HCT116 (cell line): ENCODE results near the gene SLC6A19. TPM values are rescaled to one million over a fixed set of nuclear protein-coding genes. Genes with fewer than 3 reads are reported as not detected.

Experiments
- ATAC-seq: fragments of 200-7000 bp; cut with Tn5 transposase; 2 replicates; pipeline ENCODE4 v1.9.1; 2020; ENCODE audit warnings: mild to moderate bottlenecking, moderate library complexity
- BruUV-seq: library from RNA; stranded (reverse); fragments of 400-500 nt; replicated peaks from 2 replicates; lab custom pipeline; 2021; lab: Mats Ljungman, UMichigan
- CTCF ChIA-PET: fragments of 300-600 bp; sonication (Branson Sonifier 250); formaldehyde crosslinking; loops from one replicate; lab custom pipeline; 2021; ENCODE audit warnings: antibody characterized with exemption; lab: Charles Lee
- POLR2A ChIA-PET: fragments of 300-600, 350-600 bp; sonication (Branson Sonifier 250); formaldehyde crosslinking; loops from one replicate; lab custom pipeline; 2021; ENCODE audit warnings: antibody characterized with exemption; lab: Charles Lee
- RAD21 ChIA-PET, 2 experiments: fragments of 300-600 bp; sonication (Branson Sonifier 250); formaldehyde crosslinking; loops; one replicate each; lab custom pipeline; 2023; ENCODE audit warnings: low total read pairs in 2 of 2; ENCODE audit not compliant: uncharacterized antibody in 2 of 2, unreplicated experiment in 2 of 2, low non-redundant PET in 1 of 2; lab: Charles Lee
- DNase-seq: peaks from one replicate; pipeline ENCODE4 v3.0.0-alpha.2; 2010; ENCODE audit warnings: low read depth, low spot score
- H2AFZ ChIP-seq: fragments of 200-600 bp; shearing (Covaris generic), sonication (generic); 2 replicates; pipeline ENCODE4 v1.6.1; 2017; ENCODE audit warnings: low read depth, mixed run types, mixed read lengths, antibody characterized with exemption, low read length; ENCODE audit not compliant: poor library complexity, severe bottlenecking
- H3K27ac ChIP-seq: 2 replicates; pipeline ENCODE4 v1.5.1; 2012; ENCODE audit warnings: low read depth, low read length
- H3K27me3 ChIP-seq: fragments of 200-600 bp; sonication (generic); 2 replicates; pipeline ENCODE4 v1.6.1; 2016; ENCODE audit warnings: mixed run types, low read length, mixed read lengths; ENCODE audit not compliant: insufficient read depth
- H3K36me3 ChIP-seq, 2 experiments: fragments of 200-500 bp in 1 of 2; fragments of 200-600 bp in 1 of 2; sonication (Bioruptor generic) in 1 of 2; sonication (generic) in 1 of 2; 2 replicates each; pipeline versions ENCODE4 v1.5.1 to v1.6.1; 2014 to 2016; ENCODE audit warnings: low read length in 2 of 2, inconsistent platforms in 1 of 2, mixed read lengths in 1 of 2, mixed run types in 1 of 2; ENCODE audit not compliant: insufficient read depth in 2 of 2, control insufficient read depth in 1 of 2
- H3K4me1 ChIP-seq, 2 experiments: fragments of 200-600 bp in 1 of 2; sonication (generic) in 1 of 2; 2 replicates each; pipeline versions ENCODE4 v1.5.1 to v1.6.1; 2012 to 2017; ENCODE audit warnings: low read length in 2 of 2, inconsistent platforms in 1 of 2, mild to moderate bottlenecking in 1 of 2, mixed read lengths in 1 of 2, mixed run types in 1 of 2, moderate library complexity in 1 of 2; ENCODE audit not compliant: insufficient read depth in 2 of 2, control insufficient read depth in 1 of 2
- H3K4me2 ChIP-seq: fragments of 200-600 bp; sonication (generic); 2 replicates; pipeline ENCODE4 v1.6.1; 2017; ENCODE audit warnings: mixed run types, low read length, mixed read lengths
- H3K4me3 ChIP-seq, 2 experiments: fragments of 200-600 bp in 1 of 2; sonication (generic) in 1 of 2; replicated peaks in 1 of 2; 2 replicates each; pipeline ENCODE4 v1.5.1; 2011 to 2016; ENCODE audit warnings: low read length in 2 of 2, control low read depth in 1 of 2, low read depth in 1 of 2, mild to moderate bottlenecking in 1 of 2, mixed read lengths in 1 of 2, mixed run types in 1 of 2
- H3K79me2 ChIP-seq: fragments of 200-600 bp; sonication (generic); 2 replicates; pipeline ENCODE4 v1.6.1; 2017; ENCODE audit warnings: mild to moderate bottlenecking, mixed run types, low read length, moderate library complexity, mixed read lengths; ENCODE audit not compliant: insufficient read depth
- H3K9ac ChIP-seq: fragments of 200-600 bp; sonication (generic); 2 replicates; pipeline ENCODE4 v1.6.1; 2016; ENCODE audit warnings: low read length, mixed read lengths
- H3K9me2 ChIP-seq: fragments of 200-600 bp; sonication (generic), shearing (Covaris generic); 2 replicates; pipeline ENCODE4 v1.6.1; 2017; ENCODE audit warnings: mixed run types, mild to moderate bottlenecking, moderate library complexity; ENCODE audit not compliant: insufficient read depth
- H3K9me3 ChIP-seq, 2 experiments: fragments of 200-500 bp in 1 of 2; fragments of 200-600 bp in 1 of 2; sonication (Bioruptor generic) in 1 of 2; sonication (generic) in 1 of 2; 2 replicates each; pipeline ENCODE4 v1.6.1; 2014 to 2017; ENCODE audit warnings: low read length in 2 of 2, mixed read lengths in 2 of 2, inconsistent platforms in 1 of 2, low read depth in 1 of 2, mild to moderate bottlenecking in 1 of 2, mixed run types in 1 of 2, moderate library complexity in 1 of 2; ENCODE audit not compliant: control insufficient read depth in 1 of 2, insufficient read depth in 1 of 2
- H4K20me1 ChIP-seq: fragments of 200-600 bp; sonication (generic), shearing (Covaris generic); 2 replicates; pipeline ENCODE4 v1.6.1; 2017; ENCODE audit warnings: mixed run types, mild to moderate bottlenecking, moderate library complexity; ENCODE audit not compliant: insufficient read depth
- CBX3 ChIP-seq: IDR thresholded peaks from 2 replicates; pipeline ENCODE4 v1.6.1; 2012; ENCODE audit warnings: low read depth
- CEBPB ChIP-seq: IDR thresholded peaks from 2 replicates; pipeline ENCODE4 v1.6.1; 2012; ENCODE audit warnings: low read depth
- EGR1 ChIP-seq: IDR thresholded peaks from 2 replicates; pipeline ENCODE4 v1.6.1; 2012; ENCODE audit warnings: low read depth
- EZH2 ChIP-seq: fragments of 200-600 bp; sonication (generic); IDR thresholded peaks from 2 replicates; pipeline ENCODE4 v1.6.1; 2017; ENCODE audit warnings: antibody characterized with exemption, mixed run types
- EZH2phosphoT487 ChIP-seq: fragments of 200-600 bp; IDR thresholded peaks from 2 replicates; pipeline ENCODE4 v1.6.1; 2018; ENCODE audit warnings: antibody characterized with exemption, borderline replicate concordance
- FOSL1 ChIP-seq: IDR thresholded peaks from 2 replicates; pipeline ENCODE4 v1.6.1; 2012; ENCODE audit warnings: low read depth
- POLR2A ChIP-seq: IDR thresholded peaks from 2 replicates; pipeline ENCODE4 v1.7.0; 2011; ENCODE audit warnings: borderline replicate concordance; ENCODE audit not compliant: insufficient read depth, insufficient read length; ENCODE audit errors: extremely low read depth
- POLR2AphosphoS5 ChIP-seq: IDR thresholded peaks from 2 replicates; pipeline ENCODE4 v1.6.1; 2011; ENCODE audit warnings: mild to moderate bottlenecking, low read depth, low read length, moderate library complexity
- RAD21 ChIP-seq: IDR thresholded peaks from 2 replicates; pipeline ENCODE4 v1.6.1; 2012; ENCODE audit warnings: low read depth, mild to moderate bottlenecking
- SIN3A ChIP-seq: IDR thresholded peaks from 2 replicates; pipeline ENCODE4 v1.6.1; 2012; ENCODE audit warnings: low read depth
- SP1 ChIP-seq: IDR thresholded peaks from 2 replicates; pipeline ENCODE4 v1.6.1; 2012; ENCODE audit warnings: low read depth
- SRF ChIP-seq: IDR thresholded peaks from 2 replicates; pipeline ENCODE4 v1.6.1; 2012; ENCODE audit warnings: low read depth
- TCF7L2 ChIP-seq: IDR thresholded peaks from 2 replicates; pipeline ENCODE4 v1.7.0; 2011; ENCODE audit warnings: borderline replicate concordance, inconsistent platforms; ENCODE audit not compliant: insufficient read depth, insufficient read length; ENCODE audit errors: extremely low read depth
- YY1 ChIP-seq: IDR thresholded peaks from 2 replicates; pipeline ENCODE4 v1.6.1; 2011; ENCODE audit warnings: low read length, low read depth, moderate library complexity, mild to moderate bottlenecking; ENCODE audit not compliant: insufficient replicate concordance; ENCODE audit errors: extremely low read depth
- ZFX ChIP-seq: fragments of 450-650 bp; IDR thresholded peaks from 2 replicates; pipeline ENCODE4 v1.6.1; 2017
- ZNF274 ChIP-seq: fragments of 200-500 bp; sonication (Bioruptor generic); IDR thresholded peaks from 2 replicates; pipeline ENCODE4 v1.6.1; 2014; ENCODE audit warnings: mild to moderate bottlenecking, low read depth, low read length, inconsistent platforms
- intact Hi-C: fragments of 100-400 bp; cut with micrococcal nuclease; formaldehyde crosslinking; loops from 2 replicates; pipeline ENCODE4 v1.10.0; 2022
- total RNA-seq: library from RNA; stranded (reverse); gene quantifications from one replicate; pipeline ENCODE4 v1.2.1, GENCODE V29; 2021; ENCODE audit not compliant: unreplicated experiment
- TF ChIP-seq, protein P1 (sequence below): IDR thresholded peaks from 2 replicates; pipeline ENCODE4 v1.6.1; 2012
- TF ChIP-seq, protein P2 (sequence below): IDR thresholded peaks from 2 replicates; pipeline ENCODE4 v1.6.1; 2012; ENCODE audit warnings: low read depth
- TF ChIP-seq, protein P3 (sequence below), 3 experiments: fragments of 200-600 bp in 1 of 3; sonication (generic) in 1 of 3; IDR thresholded peaks in 2 of 3; conservative IDR thresholded peaks in 1 of 3; 2 replicates each; pipeline ENCODE4 v1.5.1; 2012 to 2017; ENCODE audit warnings: low read depth in 2 of 3, low read length in 2 of 3, antibody characterized with exemption in 1 of 3, borderline replicate concordance in 1 of 3, control low read depth in 1 of 3, mild to moderate bottlenecking in 1 of 3, mixed read lengths in 1 of 3, mixed run types in 1 of 3, moderate library complexity in 1 of 3; ENCODE audit not compliant: insufficient read depth in 1 of 3

SLC6A19 gene
- total RNA-seq, 1 experiment from 2014 or later: not detected

DNA sequence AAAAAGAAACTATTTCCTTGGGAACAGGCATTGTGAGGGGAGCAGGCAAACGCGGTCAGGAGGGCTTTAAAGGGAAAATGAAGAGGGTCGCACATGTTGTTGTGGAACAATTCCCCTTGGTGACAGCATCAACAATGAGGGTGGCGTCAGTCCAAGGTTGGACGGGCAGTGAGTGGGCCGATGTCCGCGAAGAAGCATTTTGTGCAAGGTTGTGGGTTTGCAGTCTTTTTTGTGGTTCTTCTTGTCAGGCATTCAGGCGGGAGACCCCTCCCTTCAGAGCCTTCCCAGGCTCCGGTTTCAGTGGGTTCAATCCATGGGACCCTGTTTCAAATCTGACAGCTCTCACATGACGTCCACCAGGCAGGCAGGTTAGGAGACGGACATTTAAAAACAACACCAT is 11.1 kb upstream of the SLC6A19 start:
- POLR2A ChIA-PET: no interaction called here
- Histone ChIP-seq H2AFZ (no peak overlapping the region), H3K27ac (no peak overlapping the region), H3K9ac (no peak overlapping the region), H3K4me2 (no peak overlapping the region), H3K27me3 (no peaks in the 10 kb centered on the region), H3K36me3 (no peaks in the 10 kb centered on the region), H3K9me2 (no peaks in the 10 kb centered on the region), H3K4me1 (no peaks in the 10 kb centered on the region), H3K9me3 (no peaks in the 10 kb centered on the region), H3K4me3 (no peak overlapping the region), H4K20me1 (no peaks in the 10 kb centered on the region), H3K79me2 (no peaks in the 10 kb centered on the region)
- CTCF ChIA-PET: interaction anchor here (1.0 kb wide), 1 partner anchor 14 kb away, joined by 3 read pairs; no protein-coding TSS in a partner anchor
- ATAC-seq (no peak), DNase-seq (no peak)
- RAD21 ChIA-PET: no interaction called here
- intact Hi-C loops: no loop called here
- TF ChIP-seq, protein P1, sequence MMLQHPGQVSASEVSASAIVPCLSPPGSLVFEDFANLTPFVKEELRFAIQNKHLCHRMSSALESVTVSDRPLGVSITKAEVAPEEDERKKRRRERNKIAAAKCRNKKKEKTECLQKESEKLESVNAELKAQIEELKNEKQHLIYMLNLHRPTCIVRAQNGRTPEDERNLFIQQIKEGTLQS: no peak
- no peak for TF ChIP-seq ZNF274
- no peak for TF ChIP-seq EZH2
- no peak for TF ChIP-seq SRF
- TF ChIP-seq TCF7L2: no peak
- TF ChIP-seq SIN3A: no peak
- no peak for TF ChIP-seq CEBPB
- TF ChIP-seq SP1: no peak
- no peak for TF ChIP-seq CBX3
- TF ChIP-seq ZFX: no peak
- no peak for TF ChIP-seq EZH2phosphoT487
- no peak for TF ChIP-seq FOSL1
- no peak for TF ChIP-seq POLR2A
- TF ChIP-seq YY1: no peak
- TF ChIP-seq POLR2AphosphoS5: no peak
- no peak for TF ChIP-seq RAD21
- TF ChIP-seq, protein P2, sequence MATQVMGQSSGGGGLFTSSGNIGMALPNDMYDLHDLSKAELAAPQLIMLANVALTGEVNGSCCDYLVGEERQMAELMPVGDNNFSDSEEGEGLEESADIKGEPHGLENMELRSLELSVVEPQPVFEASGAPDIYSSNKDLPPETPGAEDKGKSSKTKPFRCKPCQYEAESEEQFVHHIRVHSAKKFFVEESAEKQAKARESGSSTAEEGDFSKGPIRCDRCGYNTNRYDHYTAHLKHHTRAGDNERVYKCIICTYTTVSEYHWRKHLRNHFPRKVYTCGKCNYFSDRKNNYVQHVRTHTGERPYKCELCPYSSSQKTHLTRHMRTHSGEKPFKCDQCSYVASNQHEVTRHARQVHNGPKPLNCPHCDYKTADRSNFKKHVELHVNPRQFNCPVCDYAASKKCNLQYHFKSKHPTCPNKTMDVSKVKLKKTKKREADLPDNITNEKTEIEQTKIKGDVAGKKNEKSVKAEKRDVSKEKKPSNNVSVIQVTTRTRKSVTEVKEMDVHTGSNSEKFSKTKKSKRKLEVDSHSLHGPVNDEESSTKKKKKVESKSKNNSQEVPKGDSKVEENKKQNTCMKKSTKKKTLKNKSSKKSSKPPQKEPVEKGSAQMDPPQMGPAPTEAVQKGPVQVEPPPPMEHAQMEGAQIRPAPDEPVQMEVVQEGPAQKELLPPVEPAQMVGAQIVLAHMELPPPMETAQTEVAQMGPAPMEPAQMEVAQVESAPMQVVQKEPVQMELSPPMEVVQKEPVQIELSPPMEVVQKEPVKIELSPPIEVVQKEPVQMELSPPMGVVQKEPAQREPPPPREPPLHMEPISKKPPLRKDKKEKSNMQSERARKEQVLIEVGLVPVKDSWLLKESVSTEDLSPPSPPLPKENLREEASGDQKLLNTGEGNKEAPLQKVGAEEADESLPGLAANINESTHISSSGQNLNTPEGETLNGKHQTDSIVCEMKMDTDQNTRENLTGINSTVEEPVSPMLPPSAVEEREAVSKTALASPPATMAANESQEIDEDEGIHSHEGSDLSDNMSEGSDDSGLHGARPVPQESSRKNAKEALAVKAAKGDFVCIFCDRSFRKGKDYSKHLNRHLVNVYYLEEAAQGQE: no peak
- no peak for TF ChIP-seq EGR1
- TF ChIP-seq, protein P3, sequence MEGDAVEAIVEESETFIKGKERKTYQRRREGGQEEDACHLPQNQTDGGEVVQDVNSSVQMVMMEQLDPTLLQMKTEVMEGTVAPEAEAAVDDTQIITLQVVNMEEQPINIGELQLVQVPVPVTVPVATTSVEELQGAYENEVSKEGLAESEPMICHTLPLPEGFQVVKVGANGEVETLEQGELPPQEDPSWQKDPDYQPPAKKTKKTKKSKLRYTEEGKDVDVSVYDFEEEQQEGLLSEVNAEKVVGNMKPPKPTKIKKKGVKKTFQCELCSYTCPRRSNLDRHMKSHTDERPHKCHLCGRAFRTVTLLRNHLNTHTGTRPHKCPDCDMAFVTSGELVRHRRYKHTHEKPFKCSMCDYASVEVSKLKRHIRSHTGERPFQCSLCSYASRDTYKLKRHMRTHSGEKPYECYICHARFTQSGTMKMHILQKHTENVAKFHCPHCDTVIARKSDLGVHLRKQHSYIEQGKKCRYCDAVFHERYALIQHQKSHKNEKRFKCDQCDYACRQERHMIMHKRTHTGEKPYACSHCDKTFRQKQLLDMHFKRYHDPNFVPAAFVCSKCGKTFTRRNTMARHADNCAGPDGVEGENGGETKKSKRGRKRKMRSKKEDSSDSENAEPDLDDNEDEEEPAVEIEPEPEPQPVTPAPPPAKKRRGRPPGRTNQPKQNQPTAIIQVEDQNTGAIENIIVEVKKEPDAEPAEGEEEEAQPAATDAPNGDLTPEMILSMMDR (IDR thresholded peaks at IDR 0.05 in 2 of 3, conservative IDR thresholded peaks at IDR 0.05 in 1 of 3; ENCODE audit: borderline replicate concordance in 1 of 3, insufficient read depth in 1 of 3, low read depth in 2 of 3, low read length in 2 of 3): no peak
- no TSS peak for BruUV-seq
